Panc1 (cell line): ENCODE measurements around the gene WWTR1. TPM values are rescaled to one million over a fixed set of nuclear protein-coding genes. Genes with fewer than 3 reads are reported as not detected.

Experiments used
- ATAC-seq: fragments of 200-7000 bp; cut with Tn5 transposase; 2 replicates; pipeline ENCODE4 v1.9.1; 2020; ENCODE audit warnings: mild to moderate bottlenecking, moderate library complexity
- BruUV-seq: library from RNA; stranded (reverse); fragments of 400-500 nt; replicated peaks from 2 replicates; lab custom pipeline; 2021; lab: Mats Ljungman, UMichigan
- CTCF ChIA-PET: fragments of 300-600 bp; sonication (Branson Sonifier 250); formaldehyde crosslinking; loops from one replicate; lab custom pipeline; 2022; ENCODE audit warnings: antibody characterized with exemption; lab: Charles Lee
- POLR2A ChIA-PET: fragments of 300-600 bp; sonication (Branson Sonifier 250); formaldehyde crosslinking; loops from one replicate; lab custom pipeline; 2022; ENCODE audit warnings: antibody characterized with exemption; lab: Charles Lee
- DNase-seq: peaks from one replicate; pipeline ENCODE4 v3.0.0-alpha.2; 2010; ENCODE audit warnings: low read depth, low spot score
- H3K27ac ChIP-seq: 2 replicates; pipeline ENCODE4 v1.5.1; 2011; ENCODE audit warnings: mild to moderate bottlenecking, low read length, inconsistent platforms
- H3K27me3 ChIP-seq: fragments of 200-500 bp; sonication (Bioruptor generic); 2 replicates; pipeline ENCODE4 v1.6.0; 2014; ENCODE audit warnings: low read length, inconsistent platforms; ENCODE audit not compliant: control insufficient read depth, insufficient read depth
- H3K36me3 ChIP-seq: fragments of 200-500 bp; sonication (Bioruptor generic); 2 replicates; pipeline ENCODE4 v1.5.1; 2014; ENCODE audit warnings: inconsistent platforms, mild to moderate bottlenecking, low read length, moderate library complexity; ENCODE audit not compliant: control insufficient read depth, insufficient read depth
- H3K4me1 ChIP-seq: 2 replicates; pipeline ENCODE4 v1.5.1; 2011; ENCODE audit warnings: inconsistent platforms, mild to moderate bottlenecking, low read length, moderate library complexity; ENCODE audit not compliant: control insufficient read depth, insufficient read depth
- H3K4me3 ChIP-seq, 2 experiments: 2 replicates each; pipeline ENCODE4 v1.5.1; 2011 to 2012; ENCODE audit warnings: low read depth in 2 of 2, low read length in 2 of 2, mild to moderate bottlenecking in 2 of 2, inconsistent platforms in 1 of 2, moderate library complexity in 1 of 2
- H3K9me3 ChIP-seq: fragments of 200-500 bp; sonication (Bioruptor generic); 2 replicates; pipeline ENCODE4 v1.5.1; 2014; ENCODE audit warnings: low read depth, mild to moderate bottlenecking, inconsistent platforms, low read length, moderate library complexity; ENCODE audit not compliant: control insufficient read depth, insufficient read depth
- CTCF ChIP-seq: fragments of 450-650 bp; IDR thresholded peaks from 2 replicates; pipeline ENCODE4 v1.5.1; 2017; ENCODE audit warnings: mild to moderate bottlenecking
- POLR2AphosphoS5 ChIP-seq: IDR thresholded peaks from 2 replicates; pipeline ENCODE4 v1.6.1; 2012; ENCODE audit warnings: mild to moderate bottlenecking, low read depth, low read length, moderate library complexity
- REST ChIP-seq, 2 experiments: IDR thresholded peaks; 2 replicates each; pipeline ENCODE4 v1.6.1; 2011 to 2012; ENCODE audit warnings: low read depth in 2 of 2, control low read depth in 1 of 2, low read length in 1 of 2, mild to moderate bottlenecking in 1 of 2, moderate library complexity in 1 of 2; ENCODE audit not compliant: insufficient read depth in 1 of 2
- SIN3A ChIP-seq: IDR thresholded peaks from 2 replicates; pipeline ENCODE4 v1.6.1; 2012; ENCODE audit warnings: low read depth, mild to moderate bottlenecking, low read length, moderate library complexity, borderline replicate concordance; ENCODE audit not compliant: insufficient read depth
- TCF7L2 ChIP-seq: IDR thresholded peaks from 2 replicates; pipeline ENCODE4 v1.6.1; 2011; ENCODE audit warnings: mild to moderate bottlenecking, low read depth, low read length, inconsistent platforms
- in situ Hi-C: cut with HindIII; loops from 2 replicates; pipeline ENCODE4 v1.10.0; 2016; ENCODE audit warnings: low sequenced_read_pairs, low pct_unique_long_range_greater_than_20kb
- intact Hi-C: fragments of 100-400 bp; cut with micrococcal nuclease; formaldehyde crosslinking; loops from one replicate; pipeline ENCODE4 v1.10.0; 2022; ENCODE audit not compliant: unreplicated experiment
- total RNA-seq: library from RNA; stranded (reverse); gene quantifications from one replicate; pipeline ENCODE4 v1.2.1, GENCODE V29; 2021; ENCODE audit not compliant: unreplicated experiment

The WWTR1 gene
- total RNA-seq, 1 experiment from 2014 or later, result 298 TPM

- Histone ChIP-seq H3K36me3 (no peaks in the 10 kb centered on the region), H3K4me1 (peaks cover 12% of the 10 kb centered on the region), H3K4me3 (no peak overlapping the region), H3K27me3 (no peaks in the 10 kb centered on the region), H3K27ac (0 out of 2 replicates have a peak overlapping the region, but pooled peaks have one; percentile 8), H3K9me3 (no peaks in the 10 kb centered on the region)
- in situ Hi-C loops, result no loop called here
- intact Hi-C loops, result no loop called here
- TF ChIP-seq POLR2AphosphoS5 (no peak), REST (IDR thresholded peaks at IDR 0.05; ENCODE audit: insufficient read depth in 1 of 2, low read depth in 2 of 2, low read length in 1 of 2) (no peak), TCF7L2 (no peak), SIN3A (no peak), CTCF (no peak)
- CTCF ChIA-PET, result interaction anchor here (1.0 kb wide), 1 partner anchor 10 kb away, joined by 3 read pairs; no protein-coding TSS in a partner anchor
- POLR2A ChIA-PET, result no interaction called here
- BruUV-seq, result no TSS peak
- ATAC-seq, result no peak
- no peak for DNase-seq
These were observed 47.6 kb upstream of the WWTR1 start for GRCh38 chr3:149705416-149705815.

DNA sequence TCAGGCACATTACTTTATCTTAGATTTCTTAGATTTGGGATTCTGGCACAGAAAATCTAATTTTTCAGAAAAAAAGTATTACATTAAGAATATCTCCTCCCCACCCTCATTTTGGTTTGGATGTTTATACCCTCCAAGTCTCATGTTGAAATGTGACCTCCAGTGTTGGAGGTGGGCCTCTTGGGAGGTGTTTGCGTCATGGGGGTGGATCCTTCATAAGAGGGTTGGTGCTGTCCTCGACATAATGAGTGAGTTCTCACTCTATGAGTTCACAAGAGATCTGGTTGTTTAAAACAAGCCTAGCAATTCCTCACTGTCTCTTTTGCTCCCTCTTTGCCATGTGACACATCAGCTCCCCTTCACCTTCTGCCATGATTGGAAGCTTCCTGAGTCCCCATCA lies 45.6 kb upstream of the WWTR1 start:
- CTCF ChIA-PET, result no interaction called here

More for the DNA sequence above, 45.6 kb upstream of the WWTR1 start:
- TF ChIP-seq REST (IDR thresholded peaks at IDR 0.05; ENCODE audit: insufficient read depth in 1 of 2, low read depth in 2 of 2, low read length in 1 of 2), result no peak
- TF ChIP-seq TCF7L2, result no peak
- no peak for TF ChIP-seq POLR2AphosphoS5
- no peak for TF ChIP-seq SIN3A
- TF ChIP-seq CTCF, result no peak
- no peak overlapping the region for H3K27ac ChIP-seq
- H3K36me3 ChIP-seq, result no peaks in the 10 kb centered on the region
- H3K4me1 ChIP-seq, result peaks cover 12% of the 10 kb centered on the region
- DNase-seq (no peak), ATAC-seq (no peak)
- POLR2A ChIA-PET, result no interaction called here
- peaks cover 6% of the 10 kb centered on the region; the same call in 1 of the 2 replicates for H3K9me3 ChIP-seq
- intact Hi-C loops, result no loop called here
- H3K4me3 ChIP-seq, result no peak overlapping the region
- in situ Hi-C loops, result no loop called here
- H3K27me3 ChIP-seq, result no peaks in the 10 kb centered on the region
- BruUV-seq, result no TSS peak
